Measurements from ENCODE around the gene PHACTR2. TPM values are rescaled to one million over a fixed set of nuclear protein-coding genes. Genes with fewer than 3 reads are reported as not detected.
A peak's percentile ranks its signal among the peaks of the same experiment; 100 is the strongest.

Gene PHACTR2
- total RNA-seq, 2 donors from 2014 or later, result 164 to 222 TPM

DNA sequence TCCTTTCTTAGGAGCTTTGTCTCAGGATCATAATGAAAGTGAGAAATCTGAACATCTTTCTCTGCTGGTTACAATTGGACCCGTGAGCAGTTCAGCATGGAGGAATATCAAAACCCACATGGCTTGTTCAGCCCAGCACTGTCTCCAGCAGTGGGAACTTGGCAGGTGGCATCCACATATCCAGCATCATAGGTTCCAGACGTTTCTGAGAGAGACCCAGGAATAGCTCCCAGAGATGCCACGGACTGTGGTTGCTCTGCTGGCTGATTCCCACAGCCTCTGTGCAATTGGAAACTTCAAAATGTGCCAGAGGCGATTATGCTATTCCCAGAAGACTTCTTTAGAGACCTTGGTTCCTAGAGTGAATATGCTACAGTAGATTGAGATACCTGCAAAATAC, 76.4 kb downstream of the PHACTR2 start:
- Histone ChIP-seq H3K4me3 (ENCODE audit: low read length) (no peak overlapping the region), H3K36me3 (ENCODE audit: control insufficient read depth, insufficient read depth, low read length) (peaks cover 80% of the 10 kb centered on the region), H3K4me1 (ENCODE audit: control insufficient read depth, insufficient read depth, low read length) (peaks cover 5% of the 10 kb centered on the region), H3K27me3 (ENCODE audit: control insufficient read depth, insufficient read depth, low read length, poor library complexity, severe bottlenecking) (no peaks in the 10 kb centered on the region), H3K9me3 (ENCODE audit: control insufficient read depth, low read length) (no peaks in the 10 kb centered on the region), H3K9ac (ENCODE audit: extremely low read depth, low read length, poor library complexity, severe bottlenecking) (no peak overlapping the region), H3K27ac (ENCODE audit: low read depth, low read length) (no peak overlapping the region)
- Mint-ChIP-seq H3K27me3 (ENCODE audit: insufficient read depth) (no peaks in the 10 kb centered on the region), H3K4me1 (peaks cover 22% of the 10 kb centered on the region), H3K4me3 (no peak overlapping the region), H3K27ac (no peak overlapping the region), H3K9me3 (no peaks in the 10 kb centered on the region), H3K36me3 (ENCODE audit: low read depth) (peaks cover 42% of the 10 kb centered on the region)
- WGBS, 2 experiments (ENCODE audit: insufficient coverage in 1 of 2, insufficient read length in 1 of 2), result 94 to 100% methylated on average over 2 to 4 of the region's 4 CpGs
- no peak for DNase-seq
- TF ChIP-seq, protein P1, sequence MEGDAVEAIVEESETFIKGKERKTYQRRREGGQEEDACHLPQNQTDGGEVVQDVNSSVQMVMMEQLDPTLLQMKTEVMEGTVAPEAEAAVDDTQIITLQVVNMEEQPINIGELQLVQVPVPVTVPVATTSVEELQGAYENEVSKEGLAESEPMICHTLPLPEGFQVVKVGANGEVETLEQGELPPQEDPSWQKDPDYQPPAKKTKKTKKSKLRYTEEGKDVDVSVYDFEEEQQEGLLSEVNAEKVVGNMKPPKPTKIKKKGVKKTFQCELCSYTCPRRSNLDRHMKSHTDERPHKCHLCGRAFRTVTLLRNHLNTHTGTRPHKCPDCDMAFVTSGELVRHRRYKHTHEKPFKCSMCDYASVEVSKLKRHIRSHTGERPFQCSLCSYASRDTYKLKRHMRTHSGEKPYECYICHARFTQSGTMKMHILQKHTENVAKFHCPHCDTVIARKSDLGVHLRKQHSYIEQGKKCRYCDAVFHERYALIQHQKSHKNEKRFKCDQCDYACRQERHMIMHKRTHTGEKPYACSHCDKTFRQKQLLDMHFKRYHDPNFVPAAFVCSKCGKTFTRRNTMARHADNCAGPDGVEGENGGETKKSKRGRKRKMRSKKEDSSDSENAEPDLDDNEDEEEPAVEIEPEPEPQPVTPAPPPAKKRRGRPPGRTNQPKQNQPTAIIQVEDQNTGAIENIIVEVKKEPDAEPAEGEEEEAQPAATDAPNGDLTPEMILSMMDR (conservative IDR thresholded peaks at IDR 0.05), result no peak

- H3K27ac ChIP-seq (ENCODE audit: low read depth, low read length), result no peak overlapping the region
- WGBS, 2 experiments (ENCODE audit: insufficient coverage in 1 of 2, insufficient read length in 1 of 2), result 93 to 100% methylated on average over 4 to 5 of the region's 5 CpGs
- DNase-seq, result no peak
- no peaks in the 10 kb centered on the region for H3K27me3 ChIP-seq (ENCODE audit: control insufficient read depth, insufficient read depth, low read length, poor library complexity, severe bottlenecking)
- no peaks in the 10 kb centered on the region for H3K9me3 Mint-ChIP-seq
- H3K4me3 ChIP-seq (ENCODE audit: low read length), result no peak overlapping the region
- no peak overlapping the region for H3K9ac ChIP-seq (ENCODE audit: extremely low read depth, low read length, poor library complexity, severe bottlenecking)
- H3K4me1 Mint-ChIP-seq, result peaks cover 15% of the 10 kb centered on the region
- H3K9me3 ChIP-seq (ENCODE audit: control insufficient read depth, low read length), result no peaks in the 10 kb centered on the region
- no peaks in the 10 kb centered on the region for H3K27me3 Mint-ChIP-seq (ENCODE audit: insufficient read depth)
- no peak overlapping the region for H3K4me3 Mint-ChIP-seq
- H3K36me3 ChIP-seq (ENCODE audit: control insufficient read depth, insufficient read depth, low read length), result peaks cover 80% of the 10 kb centered on the region
- peaks cover 5% of the 10 kb centered on the region for H3K4me1 ChIP-seq (ENCODE audit: control insufficient read depth, insufficient read depth, low read length)
- peak overlapping the region; percentile 37 for H3K27ac Mint-ChIP-seq
- H3K36me3 Mint-ChIP-seq (ENCODE audit: low read depth), result peaks cover 48% of the 10 kb centered on the region
- TF ChIP-seq, protein P1 (conservative IDR thresholded peaks at IDR 0.05), result no peak
Measured at GRCh38 chr6:143755301-143755744, 77.6 kb downstream of the PHACTR2 start.

DNA sequence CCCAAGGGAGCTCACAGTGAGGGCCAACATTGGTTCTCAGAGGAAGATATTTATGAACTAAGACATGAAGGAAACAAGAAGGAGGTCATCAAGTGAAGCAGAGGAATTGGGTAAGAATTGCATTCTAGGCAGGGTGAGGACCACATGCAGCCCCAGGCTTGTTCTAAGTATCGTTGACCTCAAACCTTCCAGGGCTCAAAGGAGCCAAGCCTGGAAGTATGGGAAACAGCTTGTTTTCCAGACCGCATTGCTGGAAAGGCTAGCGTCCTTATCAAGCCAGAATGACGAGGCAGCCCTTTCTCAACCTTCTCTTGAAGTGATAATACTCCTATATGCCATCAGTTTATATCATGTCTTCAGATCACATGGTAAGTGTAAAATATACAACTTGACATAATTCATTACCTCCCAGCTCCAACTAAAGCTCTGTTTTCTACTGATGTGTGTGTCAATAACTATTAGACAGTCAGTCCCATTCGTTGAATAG, 79.6 kb downstream of the PHACTR2 start:
- 93 to 100% methylated on average over 1 to 5 of the region's 5 CpGs for WGBS, 2 experiments (ENCODE audit: insufficient coverage in 1 of 2, insufficient read length in 1 of 2)
- Mint-ChIP-seq H3K9me3 (no peaks in the 10 kb centered on the region), H3K4me3 (no peak overlapping the region), H3K4me1 (peaks cover 1% of the 10 kb centered on the region), H3K36me3 (ENCODE audit: low read depth) (peaks cover 62% of the 10 kb centered on the region), H3K27me3 (ENCODE audit: insufficient read depth) (no peaks in the 10 kb centered on the region), H3K27ac (peak overlapping the region; percentile 56)
- no peak overlapping the region for H3K27ac ChIP-seq (ENCODE audit: low read depth, low read length)
- no peak overlapping the region for H3K9ac ChIP-seq (ENCODE audit: extremely low read depth, low read length, poor library complexity, severe bottlenecking)
- no peaks in the 10 kb centered on the region for H3K27me3 ChIP-seq (ENCODE audit: control insufficient read depth, insufficient read depth, low read length, poor library complexity, severe bottlenecking)
- DNase-seq, result no peak
- no peaks in the 10 kb centered on the region for H3K4me1 ChIP-seq (ENCODE audit: control insufficient read depth, insufficient read depth, low read length)
- TF ChIP-seq, protein P1 (conservative IDR thresholded peaks at IDR 0.05), result no peak
- H3K4me3 ChIP-seq (ENCODE audit: low read length), result no peak overlapping the region
- no peaks in the 10 kb centered on the region for H3K9me3 ChIP-seq (ENCODE audit: control insufficient read depth, low read length)
- H3K36me3 ChIP-seq (ENCODE audit: control insufficient read depth, insufficient read depth, low read length), result peaks cover 87% of the 10 kb centered on the region

Measured in endodermal cell (in vitro differentiated cells).